HG03066 (cell line): ENCODE measurements around the gene CFAP54.
"Not testable (repeated sequence)": the region's sequence is repeated elsewhere in the genome, so short reads cannot be mapped to it uniquely, and the experiment has no call there.

Source experiments
- ATAC-seq: cut with Tn5 transposase; IDR thresholded peaks from one replicate; pipeline ENCODE4 v1.9.1; 2021; ENCODE audit warnings: low read depth; ENCODE audit not compliant: unreplicated experiment

Gene CFAP54

GRCh38 chr12:96489392-96490056, at the start of gene CFAP54:
Gene CFAP54 (plus strand): TSS chr12:96489577. CDS start chr12:96489610, 33 bp downstream.
- ATAC-seq, result peak; percentile 97

GRCh38 chr12:96441816-96442215, 47.6 kb upstream of the CFAP54 start:
- ATAC-seq, result no peak

- no peak for ATAC-seq
Observed at GRCh38 chr12:96442906-96443305, 46.5 kb upstream of the CFAP54 start.

GRCh38 chr12:96444399-96444798, 45.0 kb upstream of the CFAP54 start:
- no peak for ATAC-seq

- ATAC-seq, result peak; percentile 99
Observed at GRCh38 chr12:96445691-96446583, 43.4 kb upstream of the CFAP54 start.

- no peak for ATAC-seq
Observed at GRCh38 chr12:96447256-96447655, 42.1 kb upstream of the CFAP54 start.

GRCh38 chr12:96448300-96448699, 41.1 kb upstream of the CFAP54 start:
- ATAC-seq, result no peak

GRCh38 chr12:96452261-96452922, 37.0 kb upstream of the CFAP54 start:
- ATAC-seq, result no peak

GRCh38 chr12:96454396-96454795, 35.0 kb upstream of the CFAP54 start:
- ATAC-seq, result no peak

GRCh38 chr12:96456265-96456974, 33.0 kb upstream of the CFAP54 start:
- ATAC-seq, result peak; percentile 91

GRCh38 chr12:96457191-96457930, 32.0 kb upstream of the CFAP54 start:
- ATAC-seq, result no peak

- not testable (repeated sequence) for ATAC-seq
Observed at GRCh38 chr12:96459281-96459680, 30.1 kb upstream of the CFAP54 start.

- no peak for ATAC-seq
Observed at GRCh38 chr12:96462571-96463280, 26.7 kb upstream of the CFAP54 start.

- ATAC-seq, result no peak
Observed at GRCh38 chr12:96465896-96466295, 23.5 kb upstream of the CFAP54 start.

- ATAC-seq, result no peak
Observed at GRCh38 chr12:96466939-96467751, 22.2 kb upstream of the CFAP54 start.

GRCh38 chr12:96471368-96472050, 17.9 kb upstream of the CFAP54 start:
- no peak for ATAC-seq

GRCh38 chr12:96472384-96472783, 17.0 kb upstream of the CFAP54 start:
- no peak for ATAC-seq
